HG03342 (cell line): ENCODE data around the gene COX10.
"Not testable (repeated sequence)": the region's sequence is repeated elsewhere in the genome, so short reads cannot be mapped to it uniquely, and the experiment has no call there.

ENCODE experiments used
- ATAC-seq: cut with Tn5 transposase; IDR thresholded peaks from one replicate; pipeline ENCODE4 v1.9.1; 2021; ENCODE audit warnings: mild to moderate bottlenecking, moderate library complexity; ENCODE audit not compliant: unreplicated experiment

The COX10 gene

GRCh38 chr17:14169287-14169686 is 100.0 kb downstream of the COX10 start:
- ATAC-seq = no peak

- ATAC-seq = no peak
Observed at GRCh38 chr17:14169901-14170300, 100.6 kb downstream of the COX10 start.

- not testable (repeated sequence) for ATAC-seq
Observed at GRCh38 chr17:14176989-14177388, 107.7 kb downstream of the COX10 start.

GRCh38 chr17:14177801-14178200 is 108.5 kb downstream of the COX10 start:
- ATAC-seq = not testable (repeated sequence)

- ATAC-seq = not testable (repeated sequence)
Observed at GRCh38 chr17:14179951-14180350, 110.6 kb downstream of the COX10 start.

- not testable (repeated sequence) for ATAC-seq
Observed at GRCh38 chr17:14182084-14182483, 112.8 kb downstream of the COX10 start.

- not testable (repeated sequence) for ATAC-seq
Observed at GRCh38 chr17:14184536-14184935, 115.2 kb downstream of the COX10 start.

GRCh38 chr17:14186443-14186842 is 117.1 kb downstream of the COX10 start:
- not testable (repeated sequence) for ATAC-seq

GRCh38 chr17:14190774-14191173 is 121.5 kb downstream of the COX10 start:
- not testable (repeated sequence) for ATAC-seq

GRCh38 chr17:14191469-14191868 is 122.2 kb downstream of the COX10 start:
- not testable (repeated sequence) for ATAC-seq

GRCh38 chr17:14192039-14192438 is 122.7 kb downstream of the COX10 start:
- ATAC-seq = not testable (repeated sequence)

- not testable (repeated sequence) for ATAC-seq
Observed at GRCh38 chr17:14192636-14193344, 123.5 kb downstream of the COX10 start.

- ATAC-seq = no peak
Observed at GRCh38 chr17:14196377-14196997, 127.2 kb downstream of the COX10 start.

GRCh38 chr17:14197057-14197456 is 127.8 kb downstream of the COX10 start:
- ATAC-seq = no peak

GRCh38 chr17:14197586-14197985 is 128.3 kb downstream of the COX10 start:
- no peak for ATAC-seq

GRCh38 chr17:14198013-14198412 is 128.7 kb downstream of the COX10 start:
- ATAC-seq = no peak

- ATAC-seq = no peak
Observed at GRCh38 chr17:14198575-14198974, 129.3 kb downstream of the COX10 start.

GRCh38 chr17:14199601-14200000 is 130.3 kb downstream of the COX10 start:
- no peak for ATAC-seq

- no peak for ATAC-seq
Observed at GRCh38 chr17:14200354-14200753, 131.1 kb downstream of the COX10 start.

GRCh38 chr17:14201021-14201987 is 132.0 kb downstream of the COX10 start:
- no peak for ATAC-seq

- ATAC-seq = no peak
Observed at GRCh38 chr17:14201988-14202380, 132.7 kb downstream of the COX10 start.
